Progenitor cell of endocrine pancreas (in vitro differentiated cells): ENCODE results near the gene DENND1A. TPM values are rescaled to one million over a fixed set of nuclear protein-coding genes. Genes with fewer than 3 reads are reported as not detected.

Experiments used
- DNase-seq: peaks from one replicate; pipeline ENCODE4 v3.0.0; 2021; ENCODE audit warnings: low spot score; ENCODE audit not compliant: unreplicated experiment
- H3K27ac Mint-ChIP-seq: 2 replicates; pipeline ENCODE4 v1.8.0; 2021; ENCODE audit warnings: mild to moderate bottlenecking, moderate library complexity, mixed read lengths
- H3K27me3 Mint-ChIP-seq: 2 replicates; pipeline ENCODE4 v1.8.0; 2021; ENCODE audit warnings: mixed read lengths
- H3K36me3 Mint-ChIP-seq: 2 replicates; pipeline ENCODE4 v1.8.0; 2022; ENCODE audit warnings: mixed read lengths; ENCODE audit not compliant: insufficient read depth
- H3K4me1 Mint-ChIP-seq: 2 replicates; pipeline ENCODE4 v1.8.0; 2021; ENCODE audit warnings: low read depth, mixed read lengths
- H3K4me3 Mint-ChIP-seq: 2 replicates; pipeline ENCODE4 v1.8.0; 2021; ENCODE audit warnings: low read depth, mild to moderate bottlenecking, moderate library complexity, mixed read lengths
- H3K9me3 Mint-ChIP-seq: 2 replicates; pipeline ENCODE4 v1.8.0; 2021; ENCODE audit warnings: low read depth, mixed read lengths
- total RNA-seq: library from RNA; stranded (reverse); gene quantifications from 2 replicates; pipeline ENCODE4 v1.2.1, GENCODE V29; 2021
- TF ChIP-seq, protein P1 (sequence below): fragments of 200-600 bp; sonication (generic); IDR thresholded peaks from one replicate; pipeline ENCODE4 v1.5.0; 2021; ENCODE audit warnings: antibody characterized with exemption, mild to moderate bottlenecking; ENCODE audit not compliant: unreplicated experiment

Gene DENND1A
- total RNA-seq, 1 donor from 2014 or later = 20.1 TPM

DNA sequence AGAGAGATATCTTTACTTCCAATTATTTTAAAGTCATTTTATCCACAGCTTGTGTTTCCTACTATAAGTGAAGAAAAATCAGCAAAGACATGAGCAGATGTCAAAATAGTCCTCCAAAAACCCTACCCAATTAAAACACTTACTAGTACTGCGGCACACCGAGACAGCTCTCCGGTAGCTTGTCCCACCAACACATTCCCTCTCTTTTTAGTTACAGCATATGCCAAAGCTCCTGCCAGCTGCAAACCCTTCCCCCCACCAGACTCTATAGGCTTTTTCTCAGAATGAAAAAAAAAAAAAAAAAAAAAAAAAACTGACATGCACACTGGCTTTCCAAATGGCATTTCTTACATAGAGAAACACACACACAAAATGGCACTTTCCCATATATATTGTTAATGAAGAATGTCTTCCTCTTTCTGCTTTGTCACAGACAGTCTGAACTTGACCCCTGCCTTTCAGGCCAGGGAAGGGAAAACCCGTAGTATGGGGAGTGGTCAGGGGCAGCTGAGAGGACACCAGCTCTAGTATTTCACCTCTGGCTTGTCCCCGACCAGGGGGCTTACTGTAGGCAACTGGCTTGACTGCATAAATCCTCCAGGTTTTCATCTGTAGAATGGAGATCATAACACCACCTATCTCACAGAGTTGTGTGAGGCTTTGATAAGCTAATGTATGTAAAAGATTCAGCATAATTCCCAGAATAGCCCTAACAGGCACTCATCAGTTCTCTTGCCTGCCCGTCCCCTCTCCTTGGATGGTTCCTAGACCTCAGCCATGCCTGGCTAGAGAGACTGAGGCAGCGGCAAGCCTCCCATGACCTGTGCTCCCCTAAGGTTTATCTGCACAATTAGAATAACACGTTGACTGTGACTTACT, 340.3 kb downstream of the DENND1A start:
- DNase-seq = no peak
- Mint-ChIP-seq H3K4me1 (no peaks in the 10 kb centered on the region), H3K27ac (no peak overlapping the region), H3K27me3 (no peaks in the 10 kb centered on the region), H3K4me3 (no peak overlapping the region), H3K36me3 (peaks cover 14% of the 10 kb centered on the region), H3K9me3 (peaks cover 21% of the 10 kb centered on the region)
- TF ChIP-seq, protein P1, sequence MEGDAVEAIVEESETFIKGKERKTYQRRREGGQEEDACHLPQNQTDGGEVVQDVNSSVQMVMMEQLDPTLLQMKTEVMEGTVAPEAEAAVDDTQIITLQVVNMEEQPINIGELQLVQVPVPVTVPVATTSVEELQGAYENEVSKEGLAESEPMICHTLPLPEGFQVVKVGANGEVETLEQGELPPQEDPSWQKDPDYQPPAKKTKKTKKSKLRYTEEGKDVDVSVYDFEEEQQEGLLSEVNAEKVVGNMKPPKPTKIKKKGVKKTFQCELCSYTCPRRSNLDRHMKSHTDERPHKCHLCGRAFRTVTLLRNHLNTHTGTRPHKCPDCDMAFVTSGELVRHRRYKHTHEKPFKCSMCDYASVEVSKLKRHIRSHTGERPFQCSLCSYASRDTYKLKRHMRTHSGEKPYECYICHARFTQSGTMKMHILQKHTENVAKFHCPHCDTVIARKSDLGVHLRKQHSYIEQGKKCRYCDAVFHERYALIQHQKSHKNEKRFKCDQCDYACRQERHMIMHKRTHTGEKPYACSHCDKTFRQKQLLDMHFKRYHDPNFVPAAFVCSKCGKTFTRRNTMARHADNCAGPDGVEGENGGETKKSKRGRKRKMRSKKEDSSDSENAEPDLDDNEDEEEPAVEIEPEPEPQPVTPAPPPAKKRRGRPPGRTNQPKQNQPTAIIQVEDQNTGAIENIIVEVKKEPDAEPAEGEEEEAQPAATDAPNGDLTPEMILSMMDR = no peak

GRCh38 chr9:123586275-123586674, 343.7 kb downstream of the DENND1A start:
- DNase-seq = no peak
- Mint-ChIP-seq H3K36me3 (peaks cover 17% of the 10 kb centered on the region), H3K4me3 (no peak overlapping the region), H3K4me1 (no peaks in the 10 kb centered on the region), H3K27ac (no peak overlapping the region), H3K9me3 (peaks cover 21% of the 10 kb centered on the region), H3K27me3 (no peaks in the 10 kb centered on the region)
- TF ChIP-seq, protein P1 = no peak

- TF ChIP-seq, protein P1 = no peak
- peak overlapping the region; percentile 22 for H3K27ac Mint-ChIP-seq
Observed at GRCh38 chr9:123584202-123585176, 345.4 kb downstream of the DENND1A start.

DNA sequence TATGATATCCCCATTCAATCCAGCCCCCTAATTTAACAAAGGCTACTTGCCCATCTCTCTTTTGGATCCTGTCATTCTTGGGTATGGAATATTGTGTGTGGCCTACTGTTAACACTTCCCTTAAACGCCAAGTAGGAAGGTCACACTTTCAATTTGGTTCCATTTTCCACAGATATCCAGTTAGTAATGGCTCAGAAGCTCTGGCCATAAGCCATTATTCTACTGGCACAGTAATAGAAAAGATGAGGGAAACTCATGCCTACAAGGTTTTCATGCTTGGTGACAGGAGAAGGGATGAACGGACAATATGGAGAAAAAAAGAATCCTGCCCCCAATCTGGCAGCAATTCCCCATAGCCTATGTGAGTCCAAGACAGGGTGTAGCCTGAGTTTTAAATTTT, 346.3 kb downstream of the DENND1A start:
- no peaks in the 10 kb centered on the region for H3K27me3 Mint-ChIP-seq
- peaks cover 11% of the 10 kb centered on the region for H3K36me3 Mint-ChIP-seq
- H3K27ac Mint-ChIP-seq = no peak overlapping the region
- TF ChIP-seq, protein P1 = no peak
- H3K4me3 Mint-ChIP-seq = no peak overlapping the region
- H3K4me1 Mint-ChIP-seq = no peaks in the 10 kb centered on the region
- H3K9me3 Mint-ChIP-seq = peaks cover 12% of the 10 kb centered on the region
- no peak for DNase-seq

More at GRCh38 chr9:123584202-123585176, 345.4 kb downstream of the DENND1A start:
- Mint-ChIP-seq H3K4me3 (no peak overlapping the region), H3K27me3 (no peaks in the 10 kb centered on the region), H3K9me3 (peaks cover 18% of the 10 kb centered on the region), H3K36me3 (peaks cover 15% of the 10 kb centered on the region), H3K4me1 (no peaks in the 10 kb centered on the region)
- DNase-seq = no peak

GRCh38 chr9:123571240-123571639, 358.7 kb downstream of the DENND1A start:
- no peak overlapping the region for H3K4me3 Mint-ChIP-seq
- TF ChIP-seq, protein P1 = no peak
- no peak for DNase-seq
- peaks cover 5% of the 10 kb centered on the region for H3K4me1 Mint-ChIP-seq
- peaks cover 9% of the 10 kb centered on the region for H3K27me3 Mint-ChIP-seq
- H3K9me3 Mint-ChIP-seq = peaks cover 12% of the 10 kb centered on the region
- H3K27ac Mint-ChIP-seq = no peak overlapping the region
- peaks cover 7% of the 10 kb centered on the region for H3K36me3 Mint-ChIP-seq
